HG03196 (cell line): Measurements from ENCODE around the gene CCDC34.

Experiments
- ATAC-seq: cut with Tn5 transposase; IDR thresholded peaks from one replicate; pipeline ENCODE4 v1.9.1; 2021; ENCODE audit not compliant: unreplicated experiment

CCDC34 gene

DNA sequence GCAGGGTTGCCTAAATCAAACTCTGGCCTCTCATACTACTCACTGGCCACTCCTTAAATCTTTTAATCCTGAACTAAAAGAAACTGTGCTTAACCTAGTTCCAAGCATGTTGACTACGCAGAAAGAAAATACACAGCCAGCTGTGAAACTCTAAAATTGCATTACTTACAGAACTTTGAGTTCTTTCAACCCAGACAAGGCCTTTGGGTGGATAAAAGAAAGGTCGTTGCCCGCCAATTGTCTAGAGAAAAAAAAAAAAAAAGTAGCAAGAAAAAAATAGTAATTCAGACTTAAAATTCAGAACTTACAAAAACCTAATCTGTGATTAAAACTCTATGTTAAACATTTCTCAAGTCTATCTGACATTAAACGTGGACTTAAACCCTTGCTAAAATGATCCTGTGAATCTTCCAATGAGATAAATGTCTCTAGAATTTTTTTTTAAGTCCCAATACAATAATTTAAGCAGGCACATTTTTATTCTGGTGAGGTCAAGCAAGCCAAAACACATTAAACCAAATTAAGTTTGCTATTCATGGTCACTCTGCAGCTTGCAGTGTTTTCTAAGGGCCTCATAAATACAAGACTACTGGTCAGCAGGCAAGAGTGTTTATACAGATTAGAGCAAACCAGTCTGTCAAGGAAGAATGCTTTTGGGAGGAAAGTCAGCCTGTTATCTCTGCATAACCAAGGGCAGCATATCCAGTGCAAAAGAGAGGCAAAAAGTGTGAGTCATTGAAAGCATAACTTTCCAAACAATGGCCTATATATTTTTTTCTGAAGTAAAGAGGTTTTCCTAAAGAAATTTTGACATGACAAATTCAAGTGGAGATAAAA, 29.5 kb upstream of the CCDC34 start:
- no peak for ATAC-seq

DNA sequence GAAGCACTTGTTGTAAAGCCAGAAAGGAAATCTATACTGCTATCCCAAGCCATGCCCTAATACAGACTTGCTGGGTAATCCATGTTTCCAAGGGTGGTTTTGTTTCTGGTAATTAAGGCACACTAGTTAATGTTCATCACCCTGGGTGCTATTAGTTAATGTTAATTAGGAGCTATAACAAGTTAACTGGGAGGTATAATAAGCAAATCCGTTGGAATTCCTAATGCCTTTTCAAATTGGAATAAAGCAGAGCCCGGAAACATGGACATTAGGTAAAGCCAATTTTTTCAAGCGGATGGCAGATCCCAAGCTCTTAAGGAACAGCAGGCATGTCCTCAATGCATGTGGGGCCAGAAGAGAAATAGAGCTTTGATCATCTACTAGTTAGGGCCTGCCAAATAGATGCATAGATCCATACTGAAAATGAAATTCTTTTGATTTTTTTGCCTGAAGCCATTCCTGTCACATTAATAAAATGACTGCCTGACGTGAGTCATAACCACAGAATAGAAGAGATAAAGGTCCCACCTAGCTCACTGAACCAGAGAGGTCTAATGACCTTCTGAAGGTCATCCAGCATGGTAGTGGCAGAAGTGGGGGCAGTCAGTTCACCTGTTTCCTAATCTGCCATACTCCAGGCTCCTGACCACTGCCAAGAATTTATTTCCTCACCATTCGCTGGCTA, 28.5 kb upstream of the CCDC34 start:
- ATAC-seq, result no peak

DNA sequence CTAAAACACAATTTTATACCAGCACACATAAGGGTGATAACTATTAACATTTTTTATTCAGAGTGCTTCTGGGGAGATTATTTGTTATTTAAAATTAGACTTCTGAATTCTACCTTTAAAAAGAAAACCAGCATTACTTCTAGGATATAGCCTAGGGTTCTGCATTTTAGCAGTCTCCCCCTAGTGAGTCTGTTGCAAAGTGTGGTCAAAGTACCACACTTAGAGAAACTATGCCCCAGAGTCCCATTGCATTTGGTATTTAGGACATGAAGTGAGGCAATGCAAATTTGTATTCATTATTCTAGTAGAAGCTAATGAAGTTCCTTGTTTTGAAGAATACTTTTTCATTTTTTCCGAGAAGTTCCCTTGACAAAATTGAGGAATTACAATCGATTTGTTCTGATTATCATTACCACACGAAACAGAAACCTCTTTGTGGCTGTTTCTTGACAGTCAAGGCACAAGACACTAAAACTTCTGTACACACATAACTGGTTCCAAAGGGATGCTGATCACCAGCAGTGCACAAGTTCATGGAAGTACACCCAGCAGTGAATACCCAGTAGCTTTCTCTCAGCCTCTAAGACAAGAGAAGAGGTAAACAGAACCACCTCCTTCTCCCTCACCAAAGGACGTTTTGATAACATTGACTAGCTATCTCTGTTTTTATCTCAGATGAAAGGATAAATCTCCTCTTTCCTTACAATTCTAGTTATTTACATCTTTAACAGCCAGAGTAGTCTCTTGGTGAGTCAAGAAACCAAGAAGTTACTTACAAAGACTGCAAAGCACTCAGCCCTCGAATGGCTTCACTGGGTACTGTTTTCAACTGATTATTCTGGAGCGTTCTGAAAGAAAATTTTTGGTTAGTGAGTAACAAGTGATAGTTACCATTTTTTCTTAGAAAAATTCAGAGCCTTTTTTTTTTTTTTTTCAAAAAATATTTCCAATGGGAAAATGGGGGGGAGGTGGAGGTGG, 27.6 kb upstream of the CCDC34 start:
- no peak for ATAC-seq

DNA sequence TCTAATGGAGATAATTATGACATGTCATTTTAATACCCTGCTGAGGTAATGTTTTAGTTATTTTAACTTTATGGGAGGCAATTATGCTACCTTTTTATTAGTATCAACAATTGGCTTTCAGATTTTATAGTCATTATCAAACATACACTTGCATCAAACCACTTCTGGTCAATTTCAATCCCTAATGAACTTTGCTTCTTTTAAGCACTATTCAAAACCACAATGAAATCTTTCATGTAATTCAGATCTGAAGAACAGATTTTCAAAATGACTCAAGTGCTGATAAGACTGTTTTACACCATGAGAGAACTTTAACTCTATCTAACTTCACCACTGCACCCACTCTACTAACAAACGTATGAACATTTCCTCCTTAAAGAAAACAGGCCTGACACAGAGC, 25.9 kb upstream of the CCDC34 start:
- no peak for ATAC-seq

DNA sequence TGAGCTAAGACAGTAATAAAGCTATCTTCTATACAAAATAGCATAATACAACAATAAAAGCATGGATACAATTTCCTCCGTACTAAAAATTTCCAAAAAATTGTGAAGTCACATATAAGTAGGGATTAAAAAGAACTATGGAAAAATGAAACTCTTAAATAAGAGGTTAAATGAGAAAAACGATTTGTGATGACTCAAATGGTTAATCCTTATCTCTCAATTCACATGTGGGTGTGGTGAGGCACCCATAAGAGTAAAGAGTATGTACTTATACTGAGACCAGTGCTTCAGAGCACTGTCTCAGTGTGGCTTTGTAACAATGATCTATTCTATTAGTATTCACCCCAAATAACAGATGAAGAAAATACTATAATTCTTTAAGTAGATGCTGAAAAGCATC, 25.0 kb upstream of the CCDC34 start:
- no peak for ATAC-seq

DNA sequence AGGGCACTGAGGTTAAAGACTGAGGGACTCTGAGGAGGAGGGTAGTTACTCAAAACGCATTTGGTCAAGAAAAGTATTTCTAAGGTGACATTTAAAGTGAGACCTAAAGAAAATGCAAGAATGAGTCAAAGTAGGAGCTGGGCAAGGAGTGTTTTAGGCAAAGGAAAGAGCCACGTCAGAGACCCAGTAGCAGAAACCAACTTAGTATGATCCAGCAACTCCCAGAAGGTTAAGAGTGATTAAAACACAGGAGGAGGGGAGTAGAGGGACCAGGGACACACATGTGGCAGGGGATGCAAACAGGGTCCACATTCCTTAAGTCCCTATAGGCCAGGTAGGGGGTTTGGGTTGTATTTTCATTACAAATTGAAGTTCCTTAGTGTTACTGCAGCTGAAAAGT, 24.3 kb upstream of the CCDC34 start:
- ATAC-seq, result no peak

DNA sequence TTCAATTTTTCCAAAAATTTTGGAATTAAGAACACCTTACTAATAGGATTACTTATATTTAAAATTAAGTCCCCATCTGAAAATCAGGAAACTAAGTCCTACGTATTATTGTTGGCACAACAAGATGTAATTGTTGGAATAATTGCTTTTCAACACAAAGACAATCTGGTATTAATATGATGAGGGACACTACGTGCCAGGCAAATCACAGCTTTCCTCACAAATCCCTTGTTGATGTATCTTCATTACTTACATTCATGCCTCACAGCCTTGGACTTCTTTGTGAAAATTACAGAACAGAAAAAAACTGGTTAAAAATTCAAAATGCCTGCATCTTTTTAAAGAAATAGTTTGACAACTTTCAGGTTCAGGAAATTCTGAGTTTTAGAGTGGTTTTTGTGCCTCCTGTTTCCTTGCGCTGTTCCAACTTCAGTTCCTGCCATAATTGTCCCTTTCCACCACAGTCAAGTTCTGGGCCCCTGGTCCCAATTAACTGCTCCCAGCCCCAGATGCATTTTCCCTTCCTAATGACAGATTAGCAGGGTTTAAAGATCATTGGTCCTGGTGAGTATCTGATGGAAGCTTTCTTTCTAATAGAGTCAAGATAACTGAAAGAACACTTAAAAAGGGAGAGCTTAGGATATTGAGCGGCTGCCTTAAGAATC, 23.3 kb upstream of the CCDC34 start:
- no peak for ATAC-seq

DNA sequence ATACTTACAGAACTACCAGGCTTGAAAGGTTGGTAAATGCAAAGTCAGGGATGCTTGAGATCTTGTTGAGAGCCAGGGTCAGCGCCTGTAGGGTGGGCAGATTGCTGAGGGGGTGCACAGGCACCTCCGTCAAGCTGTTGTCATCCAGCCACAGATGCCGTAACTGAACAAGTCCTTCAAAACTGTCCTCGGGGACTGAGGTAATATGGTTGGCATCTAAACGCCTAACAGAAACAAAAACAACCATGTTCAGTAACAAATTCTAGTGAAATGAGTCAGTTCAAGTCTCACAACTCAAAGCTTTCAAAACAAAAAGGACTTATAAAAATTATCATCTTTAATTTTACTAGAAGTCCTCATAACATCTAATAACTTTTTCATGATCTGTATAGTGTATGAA, 22.2 kb upstream of the CCDC34 start:
- ATAC-seq, result no peak

DNA sequence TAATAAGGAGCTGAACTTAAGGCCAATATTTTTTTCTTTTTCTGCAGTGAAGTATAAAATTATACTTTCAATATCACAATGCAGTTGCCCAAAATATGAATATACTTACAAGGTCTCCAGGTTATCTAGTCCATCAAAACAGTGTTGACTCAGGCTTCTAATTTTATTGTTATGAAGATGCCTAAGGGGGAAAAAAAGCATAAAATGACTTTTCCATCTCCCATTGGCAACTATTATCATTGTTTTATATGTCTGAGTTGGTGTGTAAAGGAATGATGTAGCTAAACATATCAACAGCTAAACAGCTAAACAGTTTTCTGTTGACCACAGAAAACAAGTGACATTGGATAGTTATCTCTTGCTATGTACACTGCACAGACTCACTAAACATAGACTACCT, 21.2 kb upstream of the CCDC34 start:
- ATAC-seq, result no peak

DNA sequence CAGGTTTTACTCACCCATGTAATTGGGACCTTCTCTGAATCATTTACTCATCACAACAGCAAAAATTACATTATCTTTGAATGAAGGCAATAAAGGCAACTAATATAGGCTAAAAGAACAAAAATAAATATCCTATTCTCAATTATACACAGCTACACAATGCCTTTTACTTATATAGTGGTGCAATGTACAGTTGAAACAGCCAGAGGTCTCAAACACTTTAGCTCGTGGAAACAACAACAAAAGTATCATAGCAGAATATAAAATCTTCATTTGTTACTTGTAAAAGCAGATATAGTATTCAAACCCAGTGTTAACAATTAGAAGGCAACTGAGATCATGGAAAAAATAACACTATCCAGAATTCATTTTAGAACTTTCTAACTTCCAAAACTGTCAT, 20.6 kb upstream of the CCDC34 start:
- no peak for ATAC-seq

DNA sequence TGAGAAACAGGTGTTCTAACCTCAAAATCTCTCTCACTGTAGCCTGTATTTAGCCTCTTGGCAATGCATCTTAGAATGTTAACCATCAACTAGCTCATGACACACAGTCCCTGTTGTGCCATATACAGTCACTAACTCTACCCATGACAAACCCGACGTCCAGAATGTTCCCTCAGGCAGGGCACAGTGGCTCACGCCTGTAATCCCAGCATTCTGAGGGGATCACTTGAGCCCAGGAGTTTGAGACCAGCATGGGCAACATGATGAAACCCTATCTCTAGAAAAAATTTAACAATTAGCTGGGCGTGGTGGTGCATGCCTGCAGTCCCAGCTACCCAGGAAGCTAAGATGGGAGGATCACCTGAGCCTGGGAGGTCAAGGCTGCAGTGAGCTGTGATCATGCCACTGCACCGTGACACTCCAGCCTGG, 18.2 kb upstream of the CCDC34 start:
- no peak for ATAC-seq

DNA sequence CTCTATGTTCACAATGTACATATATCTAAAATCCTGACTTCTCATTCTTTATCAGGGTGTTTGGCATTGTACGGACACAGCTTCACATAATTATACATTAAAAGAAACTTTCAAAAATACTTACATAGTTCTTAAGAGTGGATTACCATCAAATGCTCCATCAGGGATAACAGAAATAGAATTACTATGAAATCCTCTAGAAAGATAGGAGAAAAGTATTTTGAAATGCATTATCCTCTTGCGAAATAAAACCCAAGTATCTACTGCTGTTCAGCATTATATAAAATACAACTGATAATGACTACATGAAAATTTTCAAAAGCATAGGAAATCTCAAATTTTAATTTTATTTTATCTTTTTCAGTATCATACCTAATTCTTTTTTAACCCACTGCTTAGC, 17.8 kb upstream of the CCDC34 start:
- ATAC-seq, result no peak

DNA sequence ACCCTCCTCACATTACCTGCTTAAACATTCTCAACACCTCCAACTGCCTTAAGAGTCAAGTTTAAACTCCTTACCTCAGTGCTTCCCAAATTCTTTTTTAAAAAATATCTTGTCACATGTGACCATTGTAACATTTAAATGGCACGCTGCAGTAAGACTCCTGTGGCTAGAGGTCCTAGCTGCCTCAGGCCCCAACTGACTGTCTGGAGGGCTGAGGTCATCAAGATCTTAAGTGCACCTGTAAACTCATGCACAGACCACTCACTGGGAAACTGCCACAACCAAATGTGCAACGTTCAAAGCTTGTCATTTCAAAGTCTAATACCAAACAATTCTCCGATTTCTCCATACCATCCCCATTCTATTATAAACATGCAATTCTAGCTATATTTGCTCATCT, 16.4 kb upstream of the CCDC34 start:
- ATAC-seq, result no peak

DNA sequence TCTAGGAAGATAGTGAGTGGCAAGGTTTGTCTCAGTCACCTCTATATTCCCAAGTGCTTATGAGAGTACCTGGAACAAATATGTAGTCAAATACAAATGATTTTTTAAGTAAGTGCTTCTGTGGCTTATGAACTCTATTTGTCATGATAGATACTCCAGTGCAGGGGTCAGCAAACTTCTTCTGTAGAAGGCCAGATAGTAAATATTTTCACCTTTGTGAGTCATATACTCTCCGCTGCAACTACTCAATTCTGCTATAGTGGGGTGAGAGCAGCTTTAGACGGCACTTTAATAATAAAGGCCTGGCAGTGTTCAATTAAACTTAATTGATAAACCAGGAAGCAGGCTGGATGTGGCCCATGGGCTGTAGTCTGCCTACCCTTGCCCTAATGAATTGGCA, 12.4 kb upstream of the CCDC34 start:
- no peak for ATAC-seq

DNA sequence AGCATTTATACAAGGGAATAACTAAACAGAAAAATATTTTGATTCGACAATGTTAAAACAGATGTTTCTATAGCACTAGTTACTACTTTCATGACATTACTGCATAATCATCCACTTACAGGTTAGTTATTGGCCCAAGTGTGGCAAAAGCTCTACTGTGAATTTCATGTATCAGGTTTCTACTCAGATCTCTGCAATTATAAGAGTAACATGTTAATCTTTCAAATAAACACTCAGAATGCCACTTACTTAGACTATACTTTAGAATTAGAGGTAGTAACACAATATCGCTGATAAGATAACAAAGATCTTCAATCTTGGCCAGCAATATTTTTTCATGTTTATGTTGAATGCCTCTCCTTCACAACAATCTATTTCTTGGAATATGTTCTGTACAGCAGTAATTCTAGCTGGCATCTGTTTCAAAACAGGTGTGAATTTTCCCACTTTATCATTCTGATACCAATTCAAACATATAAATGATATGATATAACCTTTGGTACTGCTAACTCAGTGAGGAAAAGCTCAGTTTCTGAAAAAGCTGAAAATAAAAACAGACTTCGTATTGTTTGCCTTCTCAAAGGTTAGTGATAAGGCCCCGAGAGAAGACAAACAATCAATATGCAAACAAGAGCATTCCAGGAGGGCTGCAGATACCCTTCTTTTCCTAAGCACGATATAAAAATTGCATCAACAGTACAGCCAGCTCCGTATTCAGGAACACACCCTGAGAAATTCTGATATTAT, 11.0 kb upstream of the CCDC34 start:
- ATAC-seq, result no peak

DNA sequence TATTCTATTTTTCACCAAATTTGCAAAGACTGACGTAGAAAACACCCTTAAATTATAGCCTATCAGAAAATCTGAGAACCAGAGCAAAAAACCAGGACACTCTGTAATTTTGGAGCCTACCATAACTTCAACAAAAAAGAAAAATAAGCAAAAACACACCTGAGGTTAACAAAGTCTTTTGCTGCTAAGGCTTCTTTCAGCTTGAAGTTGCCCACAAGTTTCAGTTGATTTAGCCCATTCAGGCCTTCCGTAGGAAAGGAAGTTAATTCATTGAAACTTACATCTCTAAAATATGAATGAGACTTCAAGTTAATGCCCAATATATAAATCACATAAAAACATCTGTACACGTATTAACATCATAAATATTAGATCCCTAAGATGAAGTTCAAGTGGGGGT, 10.4 kb upstream of the CCDC34 start:
- no peak for ATAC-seq

DNA sequence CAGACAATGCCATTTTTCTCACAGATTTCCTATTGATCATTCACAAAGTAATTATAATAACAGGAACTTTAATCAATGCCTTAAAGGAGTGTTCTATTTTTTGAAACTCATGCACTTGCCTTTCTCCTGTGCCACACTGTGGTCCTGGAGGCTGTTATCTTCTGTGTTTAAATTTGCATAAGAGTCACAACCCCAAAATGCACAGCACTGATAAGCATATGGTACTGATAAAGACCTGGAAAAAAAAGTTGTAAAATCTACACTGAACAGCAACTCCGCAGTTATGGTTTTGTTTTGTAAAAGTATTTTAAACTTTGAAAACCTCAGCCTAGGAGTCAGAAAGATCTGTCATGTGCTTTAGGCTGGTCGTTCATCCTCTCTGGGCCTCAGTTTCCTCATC, 9.1 kb upstream of the CCDC34 start:
- no peak for ATAC-seq

DNA sequence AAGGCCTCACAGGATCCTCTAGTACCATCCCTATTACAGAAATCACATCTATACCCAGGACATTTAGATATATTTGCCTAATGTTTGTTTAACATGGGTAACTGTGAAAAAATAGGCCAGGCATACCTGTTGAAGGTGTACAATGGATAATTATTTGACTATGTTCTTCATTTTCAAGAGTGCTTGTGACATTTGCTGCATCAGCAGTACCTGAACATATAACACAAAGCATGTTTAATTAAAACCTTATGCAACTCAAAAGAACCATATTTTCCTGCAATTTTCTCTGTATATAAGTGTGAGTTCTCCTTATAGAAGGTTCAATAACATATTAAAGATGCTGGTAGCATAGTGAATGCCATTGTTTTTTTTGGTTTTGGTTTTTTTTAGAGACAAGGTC, 8.5 kb upstream of the CCDC34 start:
- ATAC-seq, result no peak

DNA sequence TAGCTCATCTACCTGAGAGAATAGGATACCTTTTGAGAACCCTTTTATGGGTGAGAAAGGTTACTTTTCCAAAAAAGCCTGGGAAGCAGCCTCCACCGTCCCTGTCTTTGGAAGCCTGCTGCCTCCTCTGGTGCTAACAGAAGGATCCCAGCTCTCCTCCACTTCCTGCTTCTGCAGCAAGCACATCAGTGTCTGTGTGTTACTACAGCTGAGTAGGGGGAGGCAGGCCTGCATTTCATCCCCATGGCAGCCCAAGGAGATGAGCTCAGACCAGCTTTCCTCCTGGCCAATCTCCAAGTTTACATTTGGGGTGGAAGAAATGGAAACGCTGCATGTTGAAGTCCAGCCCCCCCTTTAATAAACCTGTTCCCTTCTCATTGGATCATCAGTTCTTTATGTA, 7.4 kb upstream of the CCDC34 start:
- ATAC-seq, result no peak

DNA sequence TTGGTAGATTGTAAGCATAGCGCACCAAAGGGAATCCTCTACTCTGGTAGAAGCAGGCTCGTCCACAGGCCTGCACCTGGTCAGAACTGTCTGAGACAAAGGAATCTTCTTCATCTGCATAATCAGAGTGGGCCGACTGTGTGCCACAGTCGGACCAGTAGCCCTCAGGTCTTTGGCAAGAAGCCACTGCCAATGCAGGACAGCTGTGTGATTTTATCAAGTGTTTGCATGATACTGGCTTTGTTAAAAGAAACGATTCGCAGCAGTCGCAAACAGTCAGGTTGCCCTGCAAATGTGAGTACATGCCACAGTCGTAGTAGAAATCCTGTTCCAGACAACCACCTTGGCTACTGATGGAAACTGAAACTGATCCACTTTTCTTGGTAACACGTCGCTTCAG, 4.9 kb upstream of the CCDC34 start:
- ATAC-seq, result no peak
